Testis (tissue), 2 donors: Measurements from ENCODE around the gene SLC24A1.

Source experiments
- POLR2A ChIP-seq: fragments of 450-650 bp; IDR thresholded peaks from one replicate; pipeline ENCODE4 v1.6.1; 2017; ENCODE audit warnings: antibody characterized with exemption, mild to moderate bottlenecking, moderate library complexity
- TF ChIP-seq, protein P1 (sequence below), 3 experiments: fragments of 450-650 bp in 2 of 3; fragments of 200-600 bp in 1 of 3; sonication (generic) in 1 of 3; IDR thresholded peaks; one replicate each; pipeline ENCODE4 v1.5.1; 2016 to 2019; ENCODE audit warnings: antibody characterized with exemption in 3 of 3, mild to moderate bottlenecking in 2 of 3, moderate library complexity in 1 of 3

DNA sequence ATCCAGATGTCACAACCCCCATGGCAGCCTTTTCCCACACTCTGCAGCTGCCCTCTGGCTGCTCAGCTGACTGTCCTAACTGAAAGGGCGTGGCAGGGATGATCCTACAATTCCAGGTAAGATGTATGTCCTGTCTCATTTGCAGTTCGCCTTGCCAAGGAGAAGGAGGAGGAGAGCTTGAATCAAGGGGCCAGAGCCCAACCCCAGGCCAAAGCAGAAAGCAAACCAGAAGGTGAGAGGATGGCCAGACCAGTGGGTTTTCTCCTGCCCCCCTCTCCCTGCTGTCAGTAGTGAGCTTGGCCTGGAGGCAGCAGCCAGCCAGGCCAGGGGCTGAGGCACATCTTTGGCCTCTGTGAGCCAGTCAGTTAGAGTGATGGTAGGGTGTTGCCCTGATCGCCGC lies 22.5 kb downstream of the SLC24A1 start:
- TF ChIP-seq, protein P1, sequence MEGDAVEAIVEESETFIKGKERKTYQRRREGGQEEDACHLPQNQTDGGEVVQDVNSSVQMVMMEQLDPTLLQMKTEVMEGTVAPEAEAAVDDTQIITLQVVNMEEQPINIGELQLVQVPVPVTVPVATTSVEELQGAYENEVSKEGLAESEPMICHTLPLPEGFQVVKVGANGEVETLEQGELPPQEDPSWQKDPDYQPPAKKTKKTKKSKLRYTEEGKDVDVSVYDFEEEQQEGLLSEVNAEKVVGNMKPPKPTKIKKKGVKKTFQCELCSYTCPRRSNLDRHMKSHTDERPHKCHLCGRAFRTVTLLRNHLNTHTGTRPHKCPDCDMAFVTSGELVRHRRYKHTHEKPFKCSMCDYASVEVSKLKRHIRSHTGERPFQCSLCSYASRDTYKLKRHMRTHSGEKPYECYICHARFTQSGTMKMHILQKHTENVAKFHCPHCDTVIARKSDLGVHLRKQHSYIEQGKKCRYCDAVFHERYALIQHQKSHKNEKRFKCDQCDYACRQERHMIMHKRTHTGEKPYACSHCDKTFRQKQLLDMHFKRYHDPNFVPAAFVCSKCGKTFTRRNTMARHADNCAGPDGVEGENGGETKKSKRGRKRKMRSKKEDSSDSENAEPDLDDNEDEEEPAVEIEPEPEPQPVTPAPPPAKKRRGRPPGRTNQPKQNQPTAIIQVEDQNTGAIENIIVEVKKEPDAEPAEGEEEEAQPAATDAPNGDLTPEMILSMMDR (IDR thresholded peaks at IDR 0.05): no peak
- TF ChIP-seq POLR2A: no peak
